NCI-H1436 treated with DMSO at 0.1 percent for 48 hours (cell line): ENCODE data around the gene TREH.
"Not testable (repeated sequence)": the region's sequence is repeated elsewhere in the genome, so short reads cannot be mapped to it uniquely, and the experiment has no call there.

ENCODE experiments used
- DNase-seq: peaks from one replicate; lab custom pipeline; 2025; lab: John Stamatoyannopoulos, UW

TREH gene, protein sequence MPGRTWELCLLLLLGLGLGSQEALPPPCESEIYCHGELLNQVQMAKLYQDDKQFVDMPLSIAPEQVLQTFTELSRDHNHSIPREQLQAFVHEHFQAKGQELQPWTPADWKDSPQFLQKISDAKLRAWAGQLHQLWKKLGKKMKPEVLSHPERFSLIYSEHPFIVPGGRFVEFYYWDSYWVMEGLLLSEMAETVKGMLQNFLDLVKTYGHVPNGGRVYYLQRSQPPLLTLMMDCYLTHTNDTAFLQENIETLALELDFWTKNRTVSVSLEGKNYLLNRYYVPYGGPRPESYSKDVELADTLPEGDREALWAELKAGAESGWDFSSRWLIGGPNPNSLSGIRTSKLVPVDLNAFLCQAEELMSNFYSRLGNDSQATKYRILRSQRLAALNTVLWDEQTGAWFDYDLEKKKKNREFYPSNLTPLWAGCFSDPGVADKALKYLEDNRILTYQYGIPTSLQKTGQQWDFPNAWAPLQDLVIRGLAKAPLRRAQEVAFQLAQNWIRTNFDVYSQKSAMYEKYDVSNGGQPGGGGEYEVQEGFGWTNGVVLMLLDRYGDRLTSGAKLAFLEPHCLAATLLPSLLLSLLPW

DNA sequence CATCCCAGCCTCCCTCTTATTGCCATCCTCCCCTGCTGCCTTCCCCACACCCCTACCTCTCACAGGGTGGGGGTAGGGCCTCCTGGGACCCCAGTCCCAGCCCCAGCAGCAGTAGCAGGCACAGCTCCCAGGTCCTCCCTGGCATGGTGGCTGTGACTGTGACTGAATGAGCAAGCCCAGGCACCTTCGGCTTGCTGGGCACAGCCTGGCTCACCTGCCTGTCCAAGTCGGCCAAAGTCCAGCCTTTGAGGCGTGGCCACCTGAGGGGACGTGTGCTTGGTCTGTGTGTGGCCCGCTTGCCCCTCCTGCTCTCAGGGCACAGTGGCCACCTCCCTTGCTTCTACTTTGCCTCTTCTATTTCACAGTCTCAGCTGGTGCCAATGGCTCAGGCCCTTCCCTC is at the start of gene TREH:
Gene TREH, minus strand, starts transcription at position 168 of the 400 bp plus-strand sequence. Its CDS starts 23 bp downstream, at position 145.
- DNase-seq, result no peak

DNA sequence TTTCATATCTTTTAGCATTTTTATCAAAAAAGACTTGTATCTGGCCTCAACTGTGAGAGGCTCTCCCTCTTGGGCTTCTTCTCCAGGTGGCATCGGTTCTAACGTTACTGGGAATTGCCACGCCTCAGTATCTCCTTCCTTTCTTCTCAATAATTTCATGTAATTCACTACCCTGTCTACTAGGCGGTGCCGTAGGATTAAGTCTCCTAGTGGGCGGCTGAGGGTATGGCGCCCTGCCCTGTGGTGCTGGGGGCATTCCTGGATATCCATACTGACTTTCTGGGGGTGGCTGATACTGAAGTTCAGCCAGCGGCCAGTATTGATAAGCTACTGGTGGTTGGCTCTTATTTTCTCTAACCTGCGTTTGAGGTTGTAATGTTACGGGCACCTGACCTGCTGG is 48.7 kb upstream of the TREH start:
- DNase-seq, result not testable (repeated sequence)

DNA sequence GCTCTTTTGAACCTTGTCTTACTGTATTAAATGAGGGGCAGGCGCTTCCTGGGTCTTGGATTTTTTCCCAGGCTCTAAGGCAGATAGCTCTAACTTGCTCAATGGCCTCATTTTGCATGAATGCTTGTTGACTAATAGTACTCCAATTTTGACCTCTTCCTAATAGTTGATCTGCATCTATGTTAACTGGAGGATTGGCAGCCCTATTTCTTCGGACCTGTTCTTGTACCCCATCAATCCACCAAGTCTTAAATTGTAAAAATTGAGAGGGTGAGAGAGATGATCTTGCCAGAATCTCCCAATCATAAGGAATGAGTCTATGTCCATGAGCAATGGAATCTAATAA is 48.2 kb upstream of the TREH start:
- not testable (repeated sequence) for DNase-seq

DNA sequence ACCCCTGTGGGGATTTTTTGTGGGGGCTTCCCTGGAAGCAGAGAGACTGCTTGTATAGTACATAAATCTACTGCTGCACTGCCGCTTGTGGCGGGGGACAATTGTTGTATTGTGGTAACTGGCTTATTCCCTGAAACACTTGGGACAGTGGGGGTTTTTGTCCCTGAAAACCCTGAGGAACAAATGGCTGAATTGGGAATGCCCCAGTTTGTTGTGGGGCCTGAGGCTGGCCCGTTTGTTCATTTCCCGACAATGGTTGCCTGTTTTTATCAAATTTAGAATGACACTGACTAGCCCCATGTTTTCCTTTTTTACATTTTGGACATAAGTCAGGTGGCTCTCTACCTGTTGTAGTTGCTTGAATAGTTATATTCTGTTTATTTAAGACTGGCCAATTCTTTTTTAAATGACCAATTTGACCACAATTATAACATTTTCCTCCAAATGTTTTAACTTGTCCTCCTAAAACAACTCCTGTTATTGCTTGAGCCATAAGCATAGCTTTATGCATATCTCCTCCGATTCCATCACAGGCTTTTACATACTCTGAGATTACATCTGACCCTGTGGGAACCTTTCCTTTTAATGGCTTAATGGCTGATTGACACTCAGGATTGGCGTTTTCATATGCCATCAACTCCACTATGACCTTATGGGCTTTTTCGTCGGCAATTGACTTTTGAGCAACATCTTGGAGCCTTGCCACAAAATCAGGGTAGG is 47.7 kb upstream of the TREH start:
- not testable (repeated sequence) for DNase-seq

DNA sequence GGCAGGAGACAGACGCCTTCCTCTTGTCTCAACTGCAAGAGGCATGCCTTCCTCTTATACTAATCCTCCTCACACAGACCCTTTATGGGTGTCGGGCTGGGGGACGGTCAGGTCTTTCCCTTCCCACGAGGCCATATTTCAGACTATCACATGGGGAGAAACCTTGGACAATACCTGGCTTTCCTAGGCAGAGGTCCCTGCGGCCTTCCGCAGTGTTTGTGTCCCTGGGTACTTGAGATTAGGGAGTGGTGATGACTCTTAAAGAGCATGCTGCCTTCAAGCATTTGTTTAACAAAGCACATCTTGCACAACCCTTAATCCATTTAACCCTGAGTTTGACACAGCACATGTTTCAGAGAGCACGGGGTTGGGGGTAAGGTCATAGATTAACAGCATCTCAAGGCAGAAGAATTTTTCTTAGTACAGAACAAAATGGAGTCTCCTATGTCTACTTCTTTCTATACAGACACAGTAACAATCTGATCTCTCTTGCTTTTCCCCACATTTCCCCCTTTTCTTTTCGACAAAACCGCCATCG is 42.1 kb upstream of the TREH start:
- DNase-seq, result not testable (repeated sequence)

DNA sequence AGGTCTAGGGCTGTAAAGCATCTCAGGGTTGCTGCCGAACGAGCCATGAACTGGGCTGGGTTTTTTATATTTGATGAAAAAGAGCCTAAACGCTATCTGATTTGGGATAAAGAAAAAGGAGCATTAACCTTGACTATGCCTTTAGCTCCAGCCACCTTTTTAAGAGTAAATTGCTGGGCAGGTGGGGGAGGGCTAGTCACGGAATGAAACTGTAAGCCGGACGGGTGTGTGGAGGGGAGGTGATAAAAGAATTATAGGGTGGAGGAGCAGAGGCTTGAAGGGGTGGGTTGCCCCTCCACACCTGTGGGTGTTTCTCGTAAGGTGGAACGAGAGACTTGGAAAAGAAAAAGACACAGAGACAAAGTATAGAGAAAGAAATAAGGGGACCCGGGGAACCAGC is 41.3 kb upstream of the TREH start:
- not testable (repeated sequence) for DNase-seq

DNA sequence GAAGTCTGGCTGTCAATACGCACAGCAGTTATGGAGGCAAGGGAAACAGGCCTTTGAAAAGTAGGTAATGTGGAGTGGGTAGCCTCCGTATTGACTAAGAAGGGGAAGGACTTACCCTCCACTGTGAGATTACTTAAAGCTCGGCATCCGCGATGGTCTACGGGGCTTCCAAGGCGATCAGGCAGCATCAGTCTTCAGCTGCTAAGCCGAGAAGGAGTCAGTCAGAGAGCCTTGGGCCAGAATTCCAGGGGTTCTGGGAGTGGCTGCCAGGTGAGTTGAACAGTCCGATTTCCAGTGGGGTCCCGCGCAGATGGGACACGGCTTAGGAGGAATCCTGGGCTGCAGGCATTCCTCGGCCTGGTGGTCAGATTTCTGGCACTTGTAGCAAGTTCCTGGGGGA is 40.6 kb upstream of the TREH start:
- DNase-seq, result not testable (repeated sequence)

DNA sequence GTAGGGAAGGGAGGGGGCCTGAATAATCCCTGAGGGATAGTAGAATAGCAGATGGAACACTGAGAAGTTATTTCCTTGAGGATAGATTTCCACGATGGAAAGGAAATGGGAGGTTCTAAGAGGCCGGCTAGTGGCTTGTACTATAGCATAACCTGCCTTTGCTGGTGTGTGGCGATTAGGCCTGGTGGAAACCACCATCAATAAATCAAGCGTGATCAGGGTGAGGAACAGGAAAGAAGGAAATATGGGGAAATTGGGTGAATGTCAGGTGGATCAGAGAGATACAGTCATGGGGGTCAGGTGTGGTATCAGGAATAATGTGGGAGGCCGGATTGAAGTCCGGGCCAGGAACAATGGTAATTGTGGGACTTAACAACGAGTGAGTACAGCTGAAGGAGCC is 39.1 kb upstream of the TREH start:
- DNase-seq, result not testable (repeated sequence)

DNA sequence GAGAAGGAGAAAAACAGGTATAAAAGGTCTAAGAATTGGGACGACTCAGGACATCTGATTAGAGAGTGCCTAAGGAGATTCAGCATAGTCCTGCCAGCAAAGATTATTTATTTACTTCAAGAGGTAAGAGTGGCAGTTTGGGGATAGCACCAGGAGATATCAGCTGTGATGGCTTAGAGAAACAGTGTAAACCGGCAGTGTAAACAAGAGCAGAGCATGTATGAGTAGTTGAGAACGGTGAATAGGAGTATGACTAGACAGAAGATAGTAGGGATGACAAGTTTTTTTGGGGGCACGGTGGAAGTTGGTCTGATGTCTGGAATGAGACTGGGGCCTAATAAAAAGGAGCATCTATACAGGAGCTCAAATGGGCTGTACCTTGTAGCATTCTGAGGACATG is 38.3 kb upstream of the TREH start:
- not testable (repeated sequence) for DNase-seq

DNA sequence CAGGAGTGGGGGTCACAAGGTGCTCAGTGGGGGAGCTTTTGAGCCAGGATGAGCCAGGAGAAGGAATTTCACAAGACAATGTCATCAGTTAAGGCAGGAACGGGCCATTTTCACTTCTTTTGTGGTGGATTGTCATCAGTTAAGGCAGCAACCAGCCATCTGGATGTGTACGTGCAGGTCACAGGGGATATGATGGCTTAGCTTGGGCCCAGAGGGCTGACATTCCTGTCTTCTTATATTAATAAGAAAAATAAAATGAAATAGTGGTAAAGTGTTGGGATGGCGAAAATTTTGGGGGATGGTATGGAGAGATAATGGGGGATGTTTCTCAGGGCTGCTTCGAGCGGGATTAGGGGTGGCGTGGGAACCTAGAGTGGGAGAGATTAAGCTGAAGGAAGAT is 37.8 kb upstream of the TREH start:
- DNase-seq, result not testable (repeated sequence)

DNA sequence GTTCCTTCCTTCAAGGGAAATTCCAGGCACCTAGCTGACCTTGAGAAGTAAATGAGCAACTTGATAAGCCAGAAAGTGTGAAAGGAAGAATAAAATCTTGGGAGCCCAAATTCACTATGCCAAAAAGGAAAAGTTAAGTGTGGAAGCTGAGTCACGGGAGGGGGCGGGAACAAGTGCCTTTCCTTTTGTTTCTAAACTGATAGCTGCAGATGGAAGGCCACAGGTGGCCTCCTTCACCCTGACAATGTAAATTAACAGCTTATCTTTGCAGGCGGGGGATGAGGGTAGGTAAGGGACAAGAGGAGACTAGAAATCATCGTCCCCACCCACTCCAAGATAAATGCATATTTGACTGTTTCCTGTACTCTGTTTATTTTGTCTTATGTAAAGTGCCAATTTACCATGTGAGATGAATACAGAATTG is 36.4 kb upstream of the TREH start:
- DNase-seq, result peak; percentile 92

DNA sequence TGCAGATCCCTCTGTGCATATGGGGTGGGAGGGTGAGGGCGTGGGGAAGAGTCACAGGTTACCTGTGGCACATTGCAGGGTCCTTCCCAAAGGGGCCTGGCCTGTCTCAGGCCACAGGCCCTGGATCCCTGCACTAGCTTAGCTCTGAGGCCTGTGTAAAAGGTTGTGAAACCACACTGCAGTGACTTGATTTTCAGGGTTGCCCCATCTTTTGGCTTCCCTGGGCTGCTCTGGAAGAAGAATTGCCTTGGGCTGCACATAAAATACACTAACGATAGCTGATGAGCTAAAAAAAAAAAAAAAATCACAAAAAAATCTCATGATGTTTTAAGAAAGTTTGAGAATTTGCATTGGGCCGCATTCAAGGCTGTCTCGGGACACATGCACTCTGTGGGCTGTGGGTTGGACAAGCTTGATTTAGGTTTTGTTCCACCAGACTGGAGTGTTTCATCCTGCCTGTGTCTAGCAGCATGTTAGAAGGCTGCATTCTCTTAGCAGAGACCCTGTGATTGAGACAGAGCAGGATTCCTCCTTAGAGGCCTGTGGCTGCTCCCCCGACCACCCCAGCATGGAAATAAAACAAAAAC is 35.9 kb upstream of the TREH start:
- no peak for DNase-seq

DNA sequence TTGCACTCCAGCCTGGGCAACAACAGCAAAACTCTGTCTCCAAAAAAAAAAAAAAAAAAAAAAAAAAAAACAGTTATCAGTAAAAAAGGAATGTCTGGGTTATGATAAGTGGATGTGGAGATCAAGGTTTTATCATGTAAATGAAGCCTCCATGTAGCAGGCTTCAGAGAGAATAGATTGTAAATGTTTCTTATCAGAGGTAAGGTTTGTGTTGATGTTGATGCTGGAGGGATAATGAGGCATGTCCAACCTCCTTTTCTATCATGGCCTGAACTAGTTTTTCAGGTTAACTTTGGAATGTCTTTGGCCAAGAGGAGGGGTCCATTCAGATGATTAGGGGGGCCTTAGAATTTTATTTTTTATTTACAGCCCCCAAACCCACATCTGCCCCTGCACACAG is 35.4 kb upstream of the TREH start:
- no peak for DNase-seq

DNA sequence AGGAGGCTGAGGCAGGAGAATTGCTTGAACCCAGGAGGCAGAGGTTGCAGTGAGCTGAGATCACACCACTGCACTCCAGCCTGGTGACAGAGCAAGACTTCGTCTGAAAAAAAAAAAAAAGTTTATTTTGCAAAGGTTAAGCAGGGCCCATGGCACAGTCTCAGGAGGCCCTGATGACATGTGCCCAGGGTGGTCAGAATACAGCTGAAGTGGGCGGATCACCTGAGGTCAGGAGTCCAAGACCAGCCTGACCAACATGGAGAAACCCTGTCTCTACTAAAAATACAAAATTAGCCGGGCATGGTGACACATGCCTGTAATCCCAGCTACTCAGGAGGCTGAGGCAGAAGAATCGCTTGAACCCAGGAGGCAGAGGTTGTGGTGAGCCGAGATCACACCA is 35.0 kb upstream of the TREH start:
- DNase-seq, result not testable (repeated sequence)

DNA sequence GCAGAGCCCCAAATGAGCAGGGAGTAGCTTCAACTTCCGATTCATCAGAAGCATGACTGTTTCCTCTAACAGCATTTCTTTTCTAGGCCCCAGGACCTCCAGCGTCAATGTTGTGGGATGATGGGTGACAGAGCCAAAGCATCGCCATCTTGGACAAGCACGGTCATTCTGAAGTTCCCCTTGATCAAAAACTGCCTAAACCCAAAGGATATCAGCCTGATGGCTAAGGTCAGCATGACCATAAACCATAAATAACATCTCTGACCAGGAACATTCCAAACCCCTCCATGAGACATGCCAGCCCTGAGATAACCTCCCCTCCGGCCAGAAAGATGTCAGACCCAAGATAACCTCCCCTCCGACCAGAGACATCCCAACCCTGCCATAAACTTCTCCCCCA is 28.8 kb upstream of the TREH start:
- no peak for DNase-seq

DNA sequence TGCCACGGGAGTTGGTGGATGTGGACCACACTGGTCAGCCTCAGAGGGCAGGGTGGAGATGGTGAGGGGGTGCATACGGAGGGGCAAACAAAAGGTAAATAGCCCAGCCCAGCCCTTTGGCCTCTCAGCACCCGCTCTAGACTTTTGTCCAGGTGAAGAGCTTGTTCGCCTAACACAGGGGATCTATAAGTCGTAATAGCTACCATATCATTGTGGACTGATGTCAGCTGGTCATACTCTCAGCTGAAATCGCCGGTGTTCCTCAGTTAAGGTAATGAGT is 27.0 kb upstream of the TREH start:
- DNase-seq, result no peak

DNA sequence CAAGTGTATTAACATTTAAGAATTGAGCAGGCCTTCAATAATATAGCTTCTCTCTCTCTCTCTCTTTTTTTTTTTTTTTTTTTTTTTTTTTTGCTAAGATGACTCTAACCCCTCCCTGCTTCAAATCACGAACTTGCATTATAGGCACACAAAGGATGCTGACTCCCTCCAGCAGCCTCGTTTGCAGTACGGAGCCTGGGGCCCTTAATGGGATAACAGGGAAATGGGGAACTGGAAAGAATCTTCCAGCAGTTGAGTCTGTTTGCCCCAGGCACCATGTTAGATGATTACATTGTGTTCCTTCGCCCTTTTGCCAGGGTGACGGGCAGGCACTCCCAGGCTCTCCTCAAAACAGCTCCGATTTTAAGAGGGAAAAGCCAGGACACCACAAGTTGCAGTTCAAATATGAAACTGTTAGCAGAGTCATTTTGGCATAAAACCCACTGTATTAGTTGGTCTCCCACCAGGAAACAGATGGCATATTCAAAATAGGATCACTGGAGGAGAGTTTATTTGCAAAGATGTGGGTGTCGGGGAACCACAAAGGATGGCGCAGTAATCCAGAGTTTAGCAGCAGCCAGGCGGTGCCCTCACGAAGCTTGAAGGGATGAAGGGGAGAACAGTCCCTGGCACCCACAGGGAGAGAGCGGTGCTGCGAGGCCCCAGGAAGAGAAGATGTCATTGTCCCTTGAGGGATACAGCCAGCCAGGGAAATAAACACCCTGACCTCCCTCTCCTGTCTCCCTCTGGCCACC is 26.5 kb upstream of the TREH start:
- no peak for DNase-seq

DNA sequence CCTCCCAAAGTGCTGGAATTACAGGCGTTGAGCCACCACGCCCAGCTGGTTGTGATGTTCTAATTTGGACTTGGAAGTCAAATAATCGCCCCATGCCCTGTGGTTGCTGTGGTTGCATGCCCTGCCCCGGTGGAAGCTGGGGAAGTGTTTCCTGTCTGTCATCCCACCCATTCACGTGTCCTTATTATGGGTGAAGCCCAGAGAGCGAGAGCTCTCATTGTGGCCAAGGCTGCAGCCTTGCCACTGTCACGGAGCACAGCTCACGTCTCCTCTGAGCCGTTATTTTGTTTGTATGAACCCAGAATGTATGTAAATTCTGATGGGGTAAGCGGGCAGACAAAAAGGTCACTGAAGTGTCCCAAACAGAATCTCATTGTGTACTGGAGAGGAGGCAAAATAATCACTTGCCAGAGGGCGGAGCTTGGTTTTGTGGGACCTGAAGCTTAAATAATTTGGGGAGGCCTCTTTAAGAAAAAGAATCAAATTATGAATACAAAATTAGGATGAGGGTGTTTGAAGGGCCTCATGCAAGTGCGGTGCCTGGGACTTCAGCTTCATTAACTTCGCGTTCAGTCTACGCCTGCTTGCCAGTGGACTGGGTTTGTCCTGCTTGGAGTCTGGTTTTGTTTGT is 25.8 kb upstream of the TREH start:
- no peak for DNase-seq

DNA sequence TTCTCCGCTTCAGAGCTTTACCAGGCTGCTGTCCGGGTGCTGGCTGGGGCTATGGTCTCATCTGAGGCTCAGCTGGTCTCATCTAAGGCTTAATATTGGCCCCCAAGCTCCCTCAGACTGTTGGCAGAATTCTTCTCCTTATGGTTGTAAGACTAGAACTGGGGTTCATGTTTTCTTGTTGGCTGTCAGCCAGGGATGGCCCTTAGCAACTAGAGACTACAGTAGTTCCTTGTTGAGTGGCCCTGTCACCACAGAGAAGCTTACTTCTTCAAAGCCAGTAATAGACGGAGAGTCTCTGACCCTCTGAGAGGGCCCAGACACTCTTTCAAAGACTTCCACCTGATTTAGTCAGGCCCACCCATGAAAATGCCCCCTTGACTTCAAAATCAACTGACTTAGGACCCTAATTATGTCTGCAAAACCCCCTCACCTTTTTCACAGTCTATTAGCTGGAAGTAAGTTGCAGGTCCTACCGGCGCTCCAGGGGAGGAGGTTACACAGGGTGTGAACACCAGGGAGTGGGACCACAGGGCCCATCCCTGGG is 24.2 kb upstream of the TREH start:
- no peak for DNase-seq

DNA sequence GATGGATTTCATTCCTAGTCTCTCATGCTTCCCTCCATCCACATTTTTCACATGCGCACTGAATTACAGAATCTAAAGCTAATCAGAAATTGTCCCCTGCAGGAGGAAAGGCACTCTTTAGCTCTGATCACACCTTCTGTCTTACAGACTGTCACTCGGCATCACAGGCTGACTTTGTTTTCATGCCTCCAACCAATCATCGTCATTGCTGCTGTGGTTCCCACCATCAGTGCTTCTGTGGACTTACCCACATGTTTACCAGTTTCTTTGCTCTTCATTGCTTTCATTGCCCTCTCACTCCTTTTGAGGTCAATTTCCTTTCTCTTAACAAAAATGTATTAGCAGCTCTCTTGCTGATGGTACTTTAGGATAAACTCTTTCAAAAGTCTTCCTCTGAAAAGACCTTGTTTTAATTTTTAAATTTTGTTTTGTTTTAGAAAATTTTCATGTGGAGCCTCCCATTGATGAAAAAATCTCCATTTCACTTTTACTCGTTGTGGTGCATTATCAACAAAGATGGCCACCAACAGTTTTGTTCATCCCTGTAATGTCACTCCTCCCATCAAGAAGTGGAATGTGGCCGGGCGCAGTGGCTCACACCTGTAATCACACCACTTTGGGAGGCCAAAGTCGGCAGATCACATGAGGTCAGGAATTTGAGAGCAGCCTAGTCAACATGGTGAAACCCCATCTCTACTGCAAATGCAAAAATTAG is 20.2 kb upstream of the TREH start:
- no peak for DNase-seq

DNA sequence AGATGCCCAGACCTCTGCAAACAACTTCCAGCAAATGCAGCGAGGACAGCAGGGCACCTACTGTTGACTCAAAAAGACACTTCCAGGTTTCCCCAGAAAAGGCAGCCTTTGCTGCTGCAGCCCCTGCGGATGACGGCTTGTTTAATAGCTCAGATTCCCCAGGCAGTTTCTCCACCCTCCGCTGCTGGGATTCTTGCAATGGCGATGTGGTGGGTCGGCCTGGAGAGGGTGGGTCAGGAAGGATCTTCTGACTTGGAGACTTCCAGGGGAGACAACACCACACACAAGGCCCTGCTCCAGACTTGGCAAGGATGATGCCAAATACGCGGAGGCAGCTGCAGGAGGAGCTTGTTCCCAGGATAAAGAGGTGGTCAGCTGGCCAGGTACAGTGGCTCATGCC is 17.9 kb upstream of the TREH start:
- no peak for DNase-seq
